Keratinocyte (primary cell): ENCODE data around the gene EPHA2. TPM values are rescaled to one million over a fixed set of nuclear protein-coding genes. Genes with fewer than 3 reads are reported as not detected.
A peak's percentile ranks its signal among the peaks of the same experiment; 100 is the strongest.

Experiments used
- DNase-seq: peaks from one replicate; pipeline ENCODE4 v3.0.0-alpha.2; 2011; ENCODE audit warnings: low read depth, missing footprints, low spot score
- FAIRE-seq: peaks from 2 replicates; lab custom pipeline; 2011; peaks lifted over from hg19 to GRCh38; lab: Jason Lieb, UNC
- H2AFZ ChIP-seq: 2 replicates; pipeline ENCODE4 v1.6.0; 2012; ENCODE audit warnings: low read length, control low read depth, inconsistent platforms; ENCODE audit not compliant: control insufficient read depth
- H3K27ac ChIP-seq: 2 replicates; pipeline ENCODE4 v1.5.1; 2011; ENCODE audit warnings: low read length; ENCODE audit not compliant: control insufficient read depth, insufficient read depth
- H3K27me3 ChIP-seq: 3 replicates; pipeline ENCODE4 v1.6.0; 2011; ENCODE audit warnings: low read length; ENCODE audit not compliant: control insufficient read depth, insufficient read depth; ENCODE audit errors: extremely low read depth
- H3K36me3 ChIP-seq, 2 experiments: 2 replicates in 1 of 2; 3 replicates in 1 of 2; pipeline ENCODE4 v1.5.1; 2011; ENCODE audit warnings: low read length in 2 of 2, mild to moderate bottlenecking in 1 of 2; ENCODE audit not compliant: control insufficient read depth in 2 of 2, insufficient read depth in 2 of 2; ENCODE audit errors: extremely low read depth in 1 of 2
- H3K4me1 ChIP-seq: 3 replicates; pipeline ENCODE4 v1.5.1; 2011; ENCODE audit warnings: low read length; ENCODE audit not compliant: control insufficient read depth, insufficient read depth; ENCODE audit errors: extremely low read depth
- H3K4me2 ChIP-seq: 3 replicates; pipeline ENCODE4 v1.6.0; 2011; ENCODE audit warnings: low read depth, low read length; ENCODE audit not compliant: control insufficient read depth, insufficient read depth; ENCODE audit errors: extremely low read depth
- H3K4me3 ChIP-seq, 3 experiments: fragments of 200-600 bp in 1 of 3; sonication (generic) in 1 of 3; 2 replicates in 2 of 3; 3 replicates in 1 of 3; pipeline ENCODE4 v1.5.1; 2011 to 2016; ENCODE audit warnings: low read length in 3 of 3, mild to moderate bottlenecking in 3 of 3, control low read depth in 2 of 3, inconsistent platforms in 1 of 3, low read depth in 1 of 3, mixed read lengths in 1 of 3, mixed run types in 1 of 3, moderate library complexity in 1 of 3; ENCODE audit not compliant: control insufficient read depth in 2 of 3, insufficient read depth in 2 of 3; ENCODE audit errors: extremely low read depth in 1 of 3
- H3K79me2 ChIP-seq: 2 replicates; pipeline ENCODE4 v1.6.0; 2012; ENCODE audit warnings: low read length; ENCODE audit not compliant: control insufficient read depth, insufficient read depth
- H3K9ac ChIP-seq: 3 replicates; pipeline ENCODE4 v1.6.0; 2011; ENCODE audit warnings: low read length; ENCODE audit not compliant: control insufficient read depth, insufficient read depth; ENCODE audit errors: extremely low read depth
- H3K9me1 ChIP-seq: 3 replicates; pipeline ENCODE4 v1.6.0; 2011; ENCODE audit warnings: low read length; ENCODE audit not compliant: control insufficient read depth, insufficient read depth; ENCODE audit errors: extremely low read depth
- H3K9me3 ChIP-seq: 2 replicates; pipeline ENCODE4 v1.5.1; 2012; ENCODE audit warnings: low read depth, low read length; ENCODE audit not compliant: control insufficient read depth
- H4K20me1 ChIP-seq: 3 replicates; pipeline ENCODE4 v1.6.0; 2011; ENCODE audit warnings: low read length; ENCODE audit not compliant: control insufficient read depth, insufficient read depth; ENCODE audit errors: extremely low read depth
- EZH2 ChIP-seq: IDR thresholded peaks from one replicate; pipeline ENCODE4 v1.6.1; 2012; ENCODE audit warnings: inconsistent platforms, mild to moderate bottlenecking, low read length, moderate library complexity
- dilution Hi-C: fragments of 300-500 bp; cut with MboI; formaldehyde crosslinking; loops from one replicate; pipeline ENCODE4 v1.7.0; 2020; ENCODE audit warnings: low sequenced_read_pairs; ENCODE audit not compliant: extremely low pct_ligation_motif_present
- polyA plus RNA-seq, 5 experiments: library from polyadenylated mRNA; depleted of rRNA in 3 of 5; stranded (reverse) in 3 of 5; stranded (forward) in 1 of 5; unstranded in 1 of 5; fragments of >200 nt; gene quantifications; 1 replicate in 1 of 5; 2 replicates in 3 of 5; 3 replicates in 1 of 5; pipeline versions ENCODE4 v1.2.1 to v1.2.3, GENCODE V29; 2011 to 2012; ENCODE audit warnings: missing spikeins in 2 of 5, low read depth in 1 of 5, low replicate concordance in 1 of 5
- TF ChIP-seq, protein P1 (sequence below), 3 experiments: IDR thresholded peaks in 1 of 3; conservative IDR thresholded peaks in 1 of 3; optimal IDR thresholded peaks in 1 of 3; 2 replicates in 2 of 3; 3 replicates in 1 of 3; pipeline versions ENCODE3 to v1.5.1; 2011; ENCODE audit warnings: low read length in 3 of 3, mild to moderate bottlenecking in 3 of 3, moderate library complexity in 2 of 3, control low read depth in 1 of 3, inconsistent platforms in 1 of 3; ENCODE audit not compliant: insufficient read depth in 2 of 3; ENCODE audit errors: extremely low read depth in 1 of 3

EPHA2 gene
- polyA plus RNA-seq, 1 donor (not counting 4 experiments of a cell fraction or from before 2014, with no cell fraction given) = 55.6 TPM

DNA sequence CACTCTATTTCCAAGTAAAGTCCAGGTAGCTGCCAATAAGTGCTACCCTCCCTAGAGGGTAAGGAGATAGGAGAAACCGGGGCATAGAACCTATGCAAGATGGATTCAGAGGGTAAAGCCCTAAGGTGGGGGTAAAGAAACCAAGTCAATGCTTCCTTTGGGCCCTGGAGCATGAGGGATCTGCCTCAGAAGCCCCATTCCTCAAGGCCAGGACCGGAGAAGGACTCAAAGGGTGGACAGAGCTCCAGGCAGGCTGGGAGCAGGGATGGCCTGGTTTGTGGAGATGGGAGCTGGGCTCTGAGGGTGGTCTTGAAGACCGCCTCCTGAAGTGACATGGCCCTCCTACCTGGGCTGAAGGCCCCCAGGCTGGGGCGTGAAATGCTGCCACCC is 3.9 kb downstream of the EPHA2 start:
- Histone ChIP-seq H3K9ac (peak overlapping the region; percentile 69), H3K4me3 (peak overlapping the region; percentile 66 to 85 (median 83)), H2AFZ (no peak overlapping the region), H3K27ac (peak overlapping the region; percentile 66), H3K9me3 (no peaks in the 10 kb centered on the region), H4K20me1 (peaks cover 59% of the 10 kb centered on the region), H3K79me2 (peaks cover 98% of the 10 kb centered on the region), H3K4me2 (peak overlapping the region; percentile 90), H3K9me1 (peaks cover 4% of the 10 kb centered on the region), H3K4me1 (peaks cover 64% of the 10 kb centered on the region), H3K27me3 (no peaks in the 10 kb centered on the region), H3K36me3 (peaks cover 32 to 73% of the 10 kb centered on the region in 2 experiments)
- dilution Hi-C loops = no loop called here
- TF ChIP-seq EZH2 = no peak
- TF ChIP-seq, protein P1, sequence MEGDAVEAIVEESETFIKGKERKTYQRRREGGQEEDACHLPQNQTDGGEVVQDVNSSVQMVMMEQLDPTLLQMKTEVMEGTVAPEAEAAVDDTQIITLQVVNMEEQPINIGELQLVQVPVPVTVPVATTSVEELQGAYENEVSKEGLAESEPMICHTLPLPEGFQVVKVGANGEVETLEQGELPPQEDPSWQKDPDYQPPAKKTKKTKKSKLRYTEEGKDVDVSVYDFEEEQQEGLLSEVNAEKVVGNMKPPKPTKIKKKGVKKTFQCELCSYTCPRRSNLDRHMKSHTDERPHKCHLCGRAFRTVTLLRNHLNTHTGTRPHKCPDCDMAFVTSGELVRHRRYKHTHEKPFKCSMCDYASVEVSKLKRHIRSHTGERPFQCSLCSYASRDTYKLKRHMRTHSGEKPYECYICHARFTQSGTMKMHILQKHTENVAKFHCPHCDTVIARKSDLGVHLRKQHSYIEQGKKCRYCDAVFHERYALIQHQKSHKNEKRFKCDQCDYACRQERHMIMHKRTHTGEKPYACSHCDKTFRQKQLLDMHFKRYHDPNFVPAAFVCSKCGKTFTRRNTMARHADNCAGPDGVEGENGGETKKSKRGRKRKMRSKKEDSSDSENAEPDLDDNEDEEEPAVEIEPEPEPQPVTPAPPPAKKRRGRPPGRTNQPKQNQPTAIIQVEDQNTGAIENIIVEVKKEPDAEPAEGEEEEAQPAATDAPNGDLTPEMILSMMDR (optimal IDR thresholded peaks at IDR 0.05 in 1 of 3, IDR thresholded peaks at IDR 0.05 in 1 of 3, conservative IDR thresholded peaks at IDR 0.05 in 1 of 3; ENCODE audit: extremely low read depth in 1 of 3, insufficient read depth in 2 of 3, low read length in 3 of 3) = no peak
- FAIRE-seq (no peak), DNase-seq (no peak)

DNA sequence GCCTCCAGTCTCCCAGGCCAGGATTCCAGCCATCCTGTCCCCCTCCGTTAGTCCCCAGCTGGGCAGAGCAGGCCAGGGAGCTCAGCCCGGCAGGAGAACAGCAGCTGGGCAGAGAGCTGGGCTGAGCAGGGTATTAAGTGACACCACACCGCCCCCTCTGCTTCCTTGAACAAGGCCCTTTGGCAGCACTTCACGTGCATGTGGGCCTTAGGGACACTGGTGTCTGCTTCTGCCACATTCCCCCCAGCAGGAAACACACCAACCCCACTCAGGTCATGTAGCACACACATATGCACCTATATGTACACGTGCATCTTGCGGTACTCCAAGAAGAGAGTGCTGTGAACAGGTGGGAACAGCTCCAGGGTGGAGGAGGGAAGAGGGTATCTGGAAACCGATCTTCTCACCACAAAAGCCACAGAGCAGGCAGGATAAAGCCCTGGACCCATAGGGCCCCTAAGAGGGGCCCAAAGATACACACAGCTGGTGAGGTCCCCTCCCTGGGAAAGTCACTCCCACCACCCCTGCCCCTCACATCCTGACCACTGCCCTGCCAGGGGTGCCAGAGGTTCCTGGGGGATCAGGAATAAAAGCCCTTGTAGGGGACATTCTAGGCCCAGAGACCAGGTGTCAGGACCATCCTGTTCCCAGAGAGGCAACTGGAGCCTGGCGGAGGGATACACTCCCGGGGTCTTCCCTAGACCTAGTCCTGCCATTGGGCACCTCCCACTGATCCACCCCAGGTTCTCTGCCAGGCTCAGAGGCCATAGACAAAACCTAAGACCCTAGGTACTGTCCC is 4.5 kb downstream of the EPHA2 start:
- H3K27me3 ChIP-seq = no peaks in the 10 kb centered on the region
- peak overlapping the region; percentile 69 for H3K9ac ChIP-seq
- peak overlapping the region; percentile 66 to 85 (median 83) for H3K4me3 ChIP-seq
- DNase-seq = no peak
- peaks cover 3% of the 10 kb centered on the region for H3K9me1 ChIP-seq
- peaks cover 60% of the 10 kb centered on the region for H4K20me1 ChIP-seq
- no peaks in the 10 kb centered on the region for H3K9me3 ChIP-seq
- H3K36me3 ChIP-seq = peaks cover 32 to 79% of the 10 kb centered on the region in 2 experiments
- H3K27ac ChIP-seq = peak overlapping the region; percentile 66
- dilution Hi-C loops = no loop called here
- FAIRE-seq = no peak
- peak overlapping the region; percentile 90 for H3K4me2 ChIP-seq
- peaks cover 97% of the 10 kb centered on the region for H3K79me2 ChIP-seq
- TF ChIP-seq EZH2 = no peak
- TF ChIP-seq, protein P1 (optimal IDR thresholded peaks at IDR 0.05 in 1 of 3, IDR thresholded peaks at IDR 0.05 in 1 of 3, conservative IDR thresholded peaks at IDR 0.05 in 1 of 3; ENCODE audit: extremely low read depth in 1 of 3, insufficient read depth in 2 of 3, low read length in 3 of 3) = no peak
- peaks cover 64% of the 10 kb centered on the region for H3K4me1 ChIP-seq
- H2AFZ ChIP-seq = no peak overlapping the region
